ENCODE measurements around the gene TIAM1.

The TIAM1 gene

GRCh38 chr21:31157756-31158155 lies 186.3 kb downstream of the TIAM1 start:
- H3K36me3 ChIP-seq (ENCODE audit: control insufficient read depth, low read length) = no peaks in the 10 kb centered on the region
- no peaks in the 10 kb centered on the region for H3K9me2 ChIP-seq (replicated peaks; ENCODE audit: control insufficient read depth, low read length)
- no peak overlapping the region for H3K27ac ChIP-seq (ENCODE audit: low read depth, low read length)
- H3K4me3 ChIP-seq (ENCODE audit: low read length) = no peak overlapping the region
- no peaks in the 10 kb centered on the region for H3K9me3 ChIP-seq (ENCODE audit: control insufficient read depth, insufficient read depth, low read length)
- no peaks in the 10 kb centered on the region for H4K20me1 ChIP-seq (ENCODE audit: control insufficient read depth, insufficient read depth, low read depth, low read length)
- no peak overlapping the region for H3K4me2 ChIP-seq (ENCODE audit: low read length)
- H3K79me2 ChIP-seq (ENCODE audit: control insufficient read depth, low read length) = no peaks in the 10 kb centered on the region
- H3K4me1 ChIP-seq (ENCODE audit: control insufficient read depth, low read length) = no peaks in the 10 kb centered on the region
- H3F3A ChIP-seq (ENCODE audit: control insufficient read depth, insufficient read depth) = no peaks in the 10 kb centered on the region
- H3K27me3 ChIP-seq (ENCODE audit: control insufficient read depth, low read length) = no peaks in the 10 kb centered on the region
- no peak for TF ChIP-seq CTCF (IDR thresholded peaks at IDR 0.05; ENCODE audit: low read depth, low read length, poor library complexity, severe bottlenecking)

GRCh38 chr21:31156662-31157061 lies 187.4 kb downstream of the TIAM1 start:
- no peaks in the 10 kb centered on the region for H3K27me3 ChIP-seq (ENCODE audit: control insufficient read depth, low read length)
- H3K4me3 ChIP-seq (ENCODE audit: low read length) = no peak overlapping the region
- TF ChIP-seq CTCF (IDR thresholded peaks at IDR 0.05; ENCODE audit: low read depth, low read length, poor library complexity, severe bottlenecking) (no peak), EZH2phosphoT487 (IDR thresholded peaks at IDR 0.05; ENCODE audit: borderline replicate concordance, low read length) (no peak)
- H3K9me2 ChIP-seq (replicated peaks; ENCODE audit: control insufficient read depth, low read length) = no peaks in the 10 kb centered on the region
- H3K4me2 ChIP-seq (ENCODE audit: low read length) = no peak overlapping the region
- H3F3A ChIP-seq (ENCODE audit: control insufficient read depth, insufficient read depth) = no peaks in the 10 kb centered on the region
- H3K4me1 ChIP-seq (ENCODE audit: control insufficient read depth, low read length) = no peaks in the 10 kb centered on the region
- H3K79me2 ChIP-seq (ENCODE audit: control insufficient read depth, low read length) = no peaks in the 10 kb centered on the region
- no peaks in the 10 kb centered on the region for H3K36me3 ChIP-seq (ENCODE audit: control insufficient read depth, low read length)
- H3K9me3 ChIP-seq (ENCODE audit: control insufficient read depth, insufficient read depth, low read length) = no peaks in the 10 kb centered on the region
- no peak overlapping the region for H3K27ac ChIP-seq (ENCODE audit: low read depth, low read length)
- H4K20me1 ChIP-seq (ENCODE audit: control insufficient read depth, insufficient read depth, low read depth, low read length) = no peaks in the 10 kb centered on the region

- no peaks in the 10 kb centered on the region for H4K20me1 ChIP-seq (ENCODE audit: control insufficient read depth, insufficient read depth, low read depth, low read length)
- H3K9me2 ChIP-seq (replicated peaks; ENCODE audit: control insufficient read depth, low read length) = no peaks in the 10 kb centered on the region
- no peaks in the 10 kb centered on the region for H3K9me3 ChIP-seq (ENCODE audit: control insufficient read depth, insufficient read depth, low read length)
- no peak overlapping the region for H3K4me2 ChIP-seq (ENCODE audit: low read length)
- no peaks in the 10 kb centered on the region for H3F3A ChIP-seq (ENCODE audit: control insufficient read depth, insufficient read depth)
- no peaks in the 10 kb centered on the region for H3K36me3 ChIP-seq (ENCODE audit: control insufficient read depth, low read length)
- H3K79me2 ChIP-seq (ENCODE audit: control insufficient read depth, low read length) = no peaks in the 10 kb centered on the region
- H3K27ac ChIP-seq (ENCODE audit: low read depth, low read length) = no peak overlapping the region
- H3K27me3 ChIP-seq (ENCODE audit: control insufficient read depth, low read length) = no peaks in the 10 kb centered on the region
- TF ChIP-seq EZH2phosphoT487 (IDR thresholded peaks at IDR 0.05; ENCODE audit: borderline replicate concordance, low read length) = no peak
- no peak for TF ChIP-seq CTCF (IDR thresholded peaks at IDR 0.05; ENCODE audit: low read depth, low read length, poor library complexity, severe bottlenecking)
- no peaks in the 10 kb centered on the region for H3K4me1 ChIP-seq (ENCODE audit: control insufficient read depth, low read length)
- H3K4me3 ChIP-seq (ENCODE audit: low read length) = no peak overlapping the region
Observed at GRCh38 chr21:31156169-31156568, 187.9 kb downstream of the TIAM1 start.

Data from DOHH2 (cell line).